Measurements from ENCODE around the gene CFAP92.
A peak's percentile ranks its signal among the peaks of the same experiment; 100 is the strongest.

CFAP92 gene

GRCh38 chr3:129025108-129025507, 31.2 kb upstream of the CFAP92 start:
- no peak for DNase-seq

- peak; percentile 63 for DNase-seq
Measured at GRCh38 chr3:129023909-129024308, 30.0 kb upstream of the CFAP92 start.

GRCh38 chr3:129023008-129023358, 29.1 kb upstream of the CFAP92 start:
- DNase-seq, result no peak

- DNase-seq, result peak; percentile 54
Measured at GRCh38 chr3:129022114-129023007, 28.5 kb upstream of the CFAP92 start.

GRCh38 chr3:129021140-129021551, 27.3 kb upstream of the CFAP92 start:
- no peak for DNase-seq

GRCh38 chr3:129020691-129021090, 26.8 kb upstream of the CFAP92 start:
- no peak for DNase-seq

- no peak for DNase-seq
Measured at GRCh38 chr3:129019266-129019665, 25.4 kb upstream of the CFAP92 start.

- no peak for DNase-seq
Measured at GRCh38 chr3:129018751-129019150, 24.9 kb upstream of the CFAP92 start.

- DNase-seq, result no peak
Measured at GRCh38 chr3:129018271-129018670, 24.4 kb upstream of the CFAP92 start.

GRCh38 chr3:129017484-129017899, 23.6 kb upstream of the CFAP92 start:
- no peak for DNase-seq

GRCh38 chr3:129016720-129017483, 23.0 kb upstream of the CFAP92 start:
- DNase-seq, result peak; percentile 95

GRCh38 chr3:129016356-129016719, 22.5 kb upstream of the CFAP92 start:
- peak; percentile 90 for DNase-seq

- DNase-seq, result peak; percentile 84
Measured at GRCh38 chr3:129015388-129016105, 21.7 kb upstream of the CFAP92 start.

- DNase-seq, result no peak
Measured at GRCh38 chr3:129014793-129015345, 21.0 kb upstream of the CFAP92 start.

GRCh38 chr3:129014148-129014547, 20.3 kb upstream of the CFAP92 start:
- no peak for DNase-seq

GRCh38 chr3:129013491-129013891, 19.6 kb upstream of the CFAP92 start:
- peak; percentile 25 for DNase-seq

GRCh38 chr3:129010310-129010956, 16.6 kb upstream of the CFAP92 start:
- DNase-seq, result no peak

GRCh38 chr3:129009266-129009665, 15.4 kb upstream of the CFAP92 start:
- no peak for DNase-seq

GRCh38 chr3:129007792-129008191, 13.9 kb upstream of the CFAP92 start:
- no peak for DNase-seq

- DNase-seq, result no peak
Measured at GRCh38 chr3:129006864-129007263, 13.0 kb upstream of the CFAP92 start.

- DNase-seq, result no peak
Measured at GRCh38 chr3:129005526-129006303, 11.8 kb upstream of the CFAP92 start.

Measured in hematopoietic multipotent progenitor cell treated with erythropoietin and hydrocortisone succinate and interleukin-3 and kit ligand, for 4 days (in vitro differentiated cells).